Endothelial cell of umbilical vein (primary cell): ENCODE measurements around the gene TACC3. TPM values are rescaled to one million over a fixed set of nuclear protein-coding genes. Genes with fewer than 3 reads are reported as not detected.

Experiments used
- BruUV-seq: library from RNA; stranded (reverse); fragments of 400-500 nt; replicated peaks from 2 replicates; lab custom pipeline; 2021; lab: Mats Ljungman, UMichigan
- CTCF ChIA-PET: fragments of 300-600, 350-600 bp; sonication (Branson Sonifier 250); formaldehyde crosslinking; loops from one replicate; lab custom pipeline; 2021; ENCODE audit warnings: antibody characterized with exemption, inconsistent platforms; lab: Charles Lee
- POLR2A ChIA-PET: fragments of 300-600, 350-600 bp; sonication (Branson Sonifier 250); formaldehyde crosslinking; loops from one replicate; lab custom pipeline; 2021; ENCODE audit warnings: antibody characterized with exemption, inconsistent platforms; lab: Charles Lee
- DNase-seq: peaks from one replicate; pipeline ENCODE4 v3.0.0-alpha.2; 2011; ENCODE audit warnings: low read depth, low spot score
- FAIRE-seq: peaks from 2 replicates; lab custom pipeline; 2011; peaks lifted over from hg19 to GRCh38; lab: Jason Lieb, UNC
- H2AFZ ChIP-seq: 2 replicates; pipeline ENCODE4 v1.6.0; 2012; ENCODE audit warnings: low read depth, low read length, control low read depth, inconsistent platforms
- H3K27ac ChIP-seq: 2 replicates; pipeline ENCODE4 v1.5.1; 2011; ENCODE audit warnings: low read depth, mild to moderate bottlenecking, control low read depth, low read length, moderate library complexity; ENCODE audit not compliant: insufficient read depth
- H3K27me3 ChIP-seq, 2 experiments: 2 replicates each; pipeline versions ENCODE4 v1.6.0 to v1.6.1; 2011; ENCODE audit warnings: low read length in 2 of 2, mixed read lengths in 1 of 2; ENCODE audit not compliant: control insufficient read depth in 2 of 2, insufficient read depth in 2 of 2
- H3K36me3 ChIP-seq, 2 experiments: 2 replicates in 1 of 2; 3 replicates in 1 of 2; pipeline ENCODE4 v1.5.1; 2011; ENCODE audit warnings: low read length in 2 of 2, mild to moderate bottlenecking in 1 of 2, moderate library complexity in 1 of 2; ENCODE audit not compliant: control insufficient read depth in 2 of 2, insufficient read depth in 2 of 2; ENCODE audit errors: extremely low read depth in 1 of 2
- H3K4me1 ChIP-seq: 3 replicates; pipeline ENCODE4 v1.5.1; 2011; ENCODE audit warnings: mild to moderate bottlenecking, low read length; ENCODE audit not compliant: control insufficient read depth, insufficient read depth; ENCODE audit errors: extremely low read depth
- H3K4me2 ChIP-seq: 2 replicates; pipeline ENCODE4 v1.6.1; 2011; ENCODE audit warnings: low read length, control low read depth, mixed read lengths; ENCODE audit not compliant: insufficient read depth
- H3K4me3 ChIP-seq, 3 experiments: fragments of 200-600 bp in 1 of 3; sonication (generic), shearing (Covaris generic) in 1 of 3; replicated peaks in 1 of 3; 2 replicates each; pipeline ENCODE4 v1.5.1; 2011 to 2016; ENCODE audit warnings: control low read depth in 3 of 3, low read length in 3 of 3, mild to moderate bottlenecking in 2 of 3, inconsistent platforms in 1 of 3, low read depth in 1 of 3, moderate library complexity in 1 of 3; ENCODE audit not compliant: insufficient read depth in 1 of 3
- H3K79me2 ChIP-seq: 2 replicates; pipeline ENCODE4 v1.6.0; 2012; ENCODE audit warnings: low read length, inconsistent platforms; ENCODE audit not compliant: control insufficient read depth, insufficient read depth
- H3K9ac ChIP-seq: replicated peaks from 2 replicates; pipeline ENCODE3; 2011; ENCODE audit warnings: low read length, control low read depth; ENCODE audit not compliant: insufficient read depth; ENCODE audit errors: extremely low read depth
- H3K9me1 ChIP-seq: replicated peaks from 3 replicates; pipeline ENCODE4 v1.6.0; 2011; ENCODE audit warnings: mild to moderate bottlenecking, low read length; ENCODE audit not compliant: control insufficient read depth, insufficient read depth; ENCODE audit errors: extremely low read depth
- H3K9me3 ChIP-seq: replicated peaks from 2 replicates; pipeline ENCODE4 v1.5.1; 2012; ENCODE audit warnings: low read length, inconsistent platforms; ENCODE audit not compliant: control insufficient read depth, insufficient read depth
- H4K20me1 ChIP-seq: replicated peaks from 2 replicates; pipeline ENCODE3; 2011; ENCODE audit warnings: mild to moderate bottlenecking, low read length; ENCODE audit not compliant: control insufficient read depth, insufficient read depth; ENCODE audit errors: extremely low read depth
- EZH2 ChIP-seq: IDR thresholded peaks from 2 replicates; pipeline ENCODE4 v1.6.1; 2012; ENCODE audit warnings: borderline replicate concordance, low read depth, mild to moderate bottlenecking, moderate library complexity, low read length, inconsistent platforms; ENCODE audit not compliant: severe bottlenecking
- FOS ChIP-seq: IDR thresholded peaks from 2 replicates; pipeline ENCODE4 v1.6.1; 2011; ENCODE audit warnings: mild to moderate bottlenecking, low read length, moderate library complexity, borderline replicate concordance; ENCODE audit not compliant: insufficient read depth
- JUN ChIP-seq: IDR thresholded peaks from 2 replicates; pipeline ENCODE4 v1.6.1; 2011; ENCODE audit warnings: borderline replicate concordance, low read depth; ENCODE audit not compliant: insufficient read length, insufficient read depth
- MYC ChIP-seq: IDR thresholded peaks from one replicate; pipeline ENCODE4 v1.6.1; 2011; ENCODE audit warnings: mild to moderate bottlenecking, low read depth, low read length
- dilution Hi-C: fragments of 300-500 bp; cut with MboI; formaldehyde crosslinking; loops from one replicate; pipeline ENCODE4 v1.15.0; 2019; ENCODE audit warnings: low sequenced_read_pairs; ENCODE audit not compliant: extremely low pct_ligation_motif_present
- intact Hi-C: fragments of 100-400 bp; cut with micrococcal nuclease; formaldehyde crosslinking; loops from one replicate; pipeline ENCODE4 v1.10.0; 2022
- polyA plus RNA-seq, 4 experiments: library from polyadenylated mRNA; depleted of rRNA in 3 of 4; stranded (reverse) in 3 of 4; unstranded in 1 of 4; fragments of >200 nt; gene quantifications; 2 replicates each; pipeline versions ENCODE4 v1.2.1 to v1.2.3, GENCODE V29; 2011 to 2012; ENCODE audit warnings: missing spikeins in 1 of 4
- total RNA-seq: library from RNA; stranded (reverse); gene quantifications from 2 replicates; pipeline ENCODE4 v1.2.3, GENCODE V29; 2021
- TF ChIP-seq, protein P1 (sequence below), 2 donors: IDR thresholded peaks; 1 replicate in 1 of 2; 2 replicates in 1 of 2; pipeline ENCODE4 v1.5.1; 2011; ENCODE audit warnings: low read length in 2 of 2, mild to moderate bottlenecking in 2 of 2, moderate library complexity in 2 of 2, control low read depth in 1 of 2, inconsistent platforms in 1 of 2, low read depth in 1 of 2; ENCODE audit not compliant: insufficient read depth in 1 of 2; ENCODE audit errors: extremely low read depth in 1 of 2

Gene TACC3
- total and polyA plus RNA-seq, 2 donors (not counting 3 experiments of a cell fraction or from before 2014, with no cell fraction given): 54.5 to 135 TPM

DNA sequence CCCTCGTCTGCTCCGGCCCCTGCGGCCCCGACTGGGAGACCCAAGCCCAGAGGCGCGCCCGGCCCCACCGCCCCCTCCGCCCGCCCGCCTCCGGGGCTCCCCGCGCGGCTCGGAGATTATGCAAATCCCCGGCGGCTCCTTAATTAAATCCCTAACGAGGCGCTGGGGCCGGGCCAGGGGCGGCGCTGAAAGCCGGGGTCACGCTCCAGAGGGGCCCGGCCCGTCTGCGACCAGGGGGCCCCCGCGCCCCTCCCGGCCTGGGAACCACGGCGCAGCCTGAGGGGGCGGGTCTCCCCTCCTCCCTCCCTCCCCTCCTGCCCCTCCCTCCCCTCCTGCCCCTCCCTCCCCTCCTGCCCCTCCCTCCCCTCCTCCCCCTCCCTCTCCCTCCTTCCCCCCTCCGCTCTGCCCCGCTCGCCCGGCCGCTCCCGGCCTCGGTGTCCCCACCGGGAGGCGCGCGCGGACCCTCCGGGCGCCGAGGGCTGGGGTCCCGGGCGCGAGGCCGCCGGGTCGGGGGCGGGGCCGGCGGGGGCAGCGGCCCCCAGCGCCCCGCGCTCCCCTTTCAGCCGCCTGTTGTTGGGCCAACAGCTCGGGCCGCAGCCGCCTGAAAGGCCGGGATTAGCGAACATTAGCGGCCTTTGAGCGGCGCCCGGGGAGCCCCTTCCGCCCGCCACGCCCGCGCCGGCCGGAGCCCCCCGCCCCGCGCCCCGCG, 45.9 kb downstream of the TACC3 start:
- FAIRE-seq: no peak
- Histone ChIP-seq H3K4me3 (peak overlapping the region in 1 of 3 experiments; percentile 33), H3K27ac (no peak overlapping the region), H3K9me3 (no peaks in the 10 kb centered on the region), H2AFZ (no peak overlapping the region), H3K4me1 (peaks cover 5% of the 10 kb centered on the region), H3K9me1 (no peaks in the 10 kb centered on the region), H3K36me3 (no peaks in the 10 kb centered on the region), H3K9ac (no peak overlapping the region), H3K79me2 (no peaks in the 10 kb centered on the region), H4K20me1 (no peaks in the 10 kb centered on the region), H3K4me2 (no peak overlapping the region), H3K27me3 (no peaks in the 10 kb centered on the region)
- ChIA-PET POLR2A (no interaction called here), CTCF (interaction anchor here (0.9 to 2.0 kb wide), 19 partner anchors 8 to 144 kb away, joined by 3 to 33 read pairs (median 6); partner anchors contain the start of gene FGFR3)
- dilution Hi-C loops (no loop called here), intact Hi-C loops (no loop called here)
- DNase-seq: no peak
- TF ChIP-seq FOS: no peak
- TF ChIP-seq JUN: no peak
- TF ChIP-seq MYC: no peak
- TF ChIP-seq, protein P1, sequence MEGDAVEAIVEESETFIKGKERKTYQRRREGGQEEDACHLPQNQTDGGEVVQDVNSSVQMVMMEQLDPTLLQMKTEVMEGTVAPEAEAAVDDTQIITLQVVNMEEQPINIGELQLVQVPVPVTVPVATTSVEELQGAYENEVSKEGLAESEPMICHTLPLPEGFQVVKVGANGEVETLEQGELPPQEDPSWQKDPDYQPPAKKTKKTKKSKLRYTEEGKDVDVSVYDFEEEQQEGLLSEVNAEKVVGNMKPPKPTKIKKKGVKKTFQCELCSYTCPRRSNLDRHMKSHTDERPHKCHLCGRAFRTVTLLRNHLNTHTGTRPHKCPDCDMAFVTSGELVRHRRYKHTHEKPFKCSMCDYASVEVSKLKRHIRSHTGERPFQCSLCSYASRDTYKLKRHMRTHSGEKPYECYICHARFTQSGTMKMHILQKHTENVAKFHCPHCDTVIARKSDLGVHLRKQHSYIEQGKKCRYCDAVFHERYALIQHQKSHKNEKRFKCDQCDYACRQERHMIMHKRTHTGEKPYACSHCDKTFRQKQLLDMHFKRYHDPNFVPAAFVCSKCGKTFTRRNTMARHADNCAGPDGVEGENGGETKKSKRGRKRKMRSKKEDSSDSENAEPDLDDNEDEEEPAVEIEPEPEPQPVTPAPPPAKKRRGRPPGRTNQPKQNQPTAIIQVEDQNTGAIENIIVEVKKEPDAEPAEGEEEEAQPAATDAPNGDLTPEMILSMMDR (IDR thresholded peaks at IDR 0.05; ENCODE audit: extremely low read depth in 1 of 2, insufficient read depth in 1 of 2, low read depth in 1 of 2, low read length in 2 of 2): no peak
- TF ChIP-seq EZH2: no peak
- no TSS peak for BruUV-seq
